Mammary epithelial cell (primary cell): Measurements from ENCODE around the gene NAPEPLD.

ENCODE experiments used
- EZH2 ChIP-seq: IDR thresholded peaks from 2 replicates; pipeline ENCODE4 v1.6.1; 2012; ENCODE audit warnings: low read length, inconsistent platforms, borderline replicate concordance
- TF ChIP-seq, protein P1 (sequence below), 2 donors: IDR thresholded peaks in 1 of 2; conservative IDR thresholded peaks in 1 of 2; 2 replicates each; pipeline ENCODE4 v1.5.1; 2011 to 2012; ENCODE audit warnings: inconsistent platforms in 2 of 2, low read length in 2 of 2, mild to moderate bottlenecking in 2 of 2, control low read depth in 1 of 2, low read depth in 1 of 2; ENCODE audit not compliant: insufficient read depth in 1 of 2; ENCODE audit errors: extremely low read depth in 1 of 2

DNA sequence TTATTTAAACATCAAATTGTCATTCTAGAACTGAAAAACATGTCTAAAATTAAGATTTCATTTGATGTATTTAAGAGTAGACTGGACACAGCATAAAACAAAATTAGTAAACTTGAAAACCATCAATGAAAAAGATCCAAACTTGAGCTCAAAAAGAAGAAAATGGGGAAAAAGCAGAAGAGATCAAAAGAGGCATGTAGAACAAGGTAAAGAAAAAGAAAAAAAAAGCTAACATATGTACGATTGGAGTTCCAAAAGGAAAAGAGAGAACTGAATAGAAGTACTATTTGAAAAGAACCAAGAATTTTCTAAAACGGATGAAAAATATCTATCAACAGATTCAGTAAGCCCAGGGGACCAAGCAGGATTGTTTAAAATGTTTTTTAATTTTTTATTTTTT is 77.9 kb downstream of the NAPEPLD start:
- TF ChIP-seq, protein P1, sequence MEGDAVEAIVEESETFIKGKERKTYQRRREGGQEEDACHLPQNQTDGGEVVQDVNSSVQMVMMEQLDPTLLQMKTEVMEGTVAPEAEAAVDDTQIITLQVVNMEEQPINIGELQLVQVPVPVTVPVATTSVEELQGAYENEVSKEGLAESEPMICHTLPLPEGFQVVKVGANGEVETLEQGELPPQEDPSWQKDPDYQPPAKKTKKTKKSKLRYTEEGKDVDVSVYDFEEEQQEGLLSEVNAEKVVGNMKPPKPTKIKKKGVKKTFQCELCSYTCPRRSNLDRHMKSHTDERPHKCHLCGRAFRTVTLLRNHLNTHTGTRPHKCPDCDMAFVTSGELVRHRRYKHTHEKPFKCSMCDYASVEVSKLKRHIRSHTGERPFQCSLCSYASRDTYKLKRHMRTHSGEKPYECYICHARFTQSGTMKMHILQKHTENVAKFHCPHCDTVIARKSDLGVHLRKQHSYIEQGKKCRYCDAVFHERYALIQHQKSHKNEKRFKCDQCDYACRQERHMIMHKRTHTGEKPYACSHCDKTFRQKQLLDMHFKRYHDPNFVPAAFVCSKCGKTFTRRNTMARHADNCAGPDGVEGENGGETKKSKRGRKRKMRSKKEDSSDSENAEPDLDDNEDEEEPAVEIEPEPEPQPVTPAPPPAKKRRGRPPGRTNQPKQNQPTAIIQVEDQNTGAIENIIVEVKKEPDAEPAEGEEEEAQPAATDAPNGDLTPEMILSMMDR (conservative IDR thresholded peaks at IDR 0.05 in 1 of 2, IDR thresholded peaks at IDR 0.05 in 1 of 2; ENCODE audit: extremely low read depth in 1 of 2, insufficient read depth in 1 of 2, low read depth in 1 of 2, low read length in 2 of 2): no peak
- TF ChIP-seq EZH2: no peak
